Subcutaneous abdominal adipose tissue (tissue), 5 donors: ENCODE measurements around the gene BANP.

Experiments used
- H3K27ac ChIP-seq: one replicate; pipeline ENCODE4 v1.7.0; 2013; ENCODE audit warnings: low read depth, mild to moderate bottlenecking, inconsistent platforms, low read length, moderate library complexity
- H3K27me3 ChIP-seq, 5 donors: one replicate each; pipeline ENCODE4 v1.7.0; 2013; ENCODE audit warnings: low read length in 5 of 5, inconsistent platforms in 1 of 5; ENCODE audit not compliant: control insufficient read depth in 5 of 5, insufficient read depth in 4 of 5
- H3K36me3 ChIP-seq, 5 donors: one replicate each; pipeline ENCODE4 v1.7.0; 2013; ENCODE audit warnings: low read length in 5 of 5; ENCODE audit not compliant: control insufficient read depth in 5 of 5, insufficient read depth in 5 of 5
- H3K4me1 ChIP-seq, 5 donors: one replicate each; pipeline ENCODE4 v1.7.0; 2013; ENCODE audit warnings: low read length in 5 of 5, mild to moderate bottlenecking in 3 of 5, moderate library complexity in 1 of 5; ENCODE audit not compliant: control insufficient read depth in 5 of 5, insufficient read depth in 5 of 5
- H3K4me3 ChIP-seq, 5 donors: one replicate each; pipeline ENCODE4 v1.7.0; 2013; ENCODE audit warnings: low read length in 5 of 5, low read depth in 1 of 5
- H3K9ac ChIP-seq, 5 donors: one replicate each; pipeline ENCODE4 v1.7.0; 2013; ENCODE audit warnings: low read length in 5 of 5, mild to moderate bottlenecking in 4 of 5, moderate library complexity in 3 of 5
- H3K9me3 ChIP-seq, 5 donors: one replicate each; pipeline ENCODE4 v1.7.0; 2013; ENCODE audit warnings: low read length in 5 of 5; ENCODE audit not compliant: control insufficient read depth in 5 of 5
- donor health status: healthy.
- donor health status: healthy.
- donor health status: healthy.
- donor health status: healthy.
- donor health status: healthy.

Gene BANP

DNA sequence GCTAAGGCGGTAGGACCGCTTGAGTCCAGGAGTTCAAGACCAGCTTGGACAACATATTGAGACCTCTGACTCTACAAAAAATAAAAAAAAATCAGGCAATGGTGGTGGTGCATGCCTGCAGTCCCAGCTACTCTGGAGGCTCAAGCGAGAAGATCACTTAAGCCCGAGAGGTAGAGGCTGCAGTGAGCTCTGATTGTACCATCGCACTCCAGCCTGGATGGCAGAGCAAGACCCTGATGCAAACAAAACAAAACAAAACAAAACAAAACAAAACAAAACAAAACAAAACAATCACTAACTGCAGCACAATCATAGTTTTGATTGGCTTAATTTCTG, 2.5 kb upstream of the BANP start:
- H3K4me3 ChIP-seq: no peak overlapping the region
- peaks cover 2 to 39% (median 35%) of the 10 kb centered on the region in 5 donors for H3K4me1 ChIP-seq
- H3K9me3 ChIP-seq: no peaks in the 10 kb centered on the region
- H3K27me3 ChIP-seq: no peaks in the 10 kb centered on the region
- peaks cover 0 to 2% (median 0%) of the 10 kb centered on the region in 5 donors for H3K36me3 ChIP-seq
- peak overlapping the region; percentile 17 for H3K27ac ChIP-seq
- H3K9ac ChIP-seq: no peak overlapping the region

DNA sequence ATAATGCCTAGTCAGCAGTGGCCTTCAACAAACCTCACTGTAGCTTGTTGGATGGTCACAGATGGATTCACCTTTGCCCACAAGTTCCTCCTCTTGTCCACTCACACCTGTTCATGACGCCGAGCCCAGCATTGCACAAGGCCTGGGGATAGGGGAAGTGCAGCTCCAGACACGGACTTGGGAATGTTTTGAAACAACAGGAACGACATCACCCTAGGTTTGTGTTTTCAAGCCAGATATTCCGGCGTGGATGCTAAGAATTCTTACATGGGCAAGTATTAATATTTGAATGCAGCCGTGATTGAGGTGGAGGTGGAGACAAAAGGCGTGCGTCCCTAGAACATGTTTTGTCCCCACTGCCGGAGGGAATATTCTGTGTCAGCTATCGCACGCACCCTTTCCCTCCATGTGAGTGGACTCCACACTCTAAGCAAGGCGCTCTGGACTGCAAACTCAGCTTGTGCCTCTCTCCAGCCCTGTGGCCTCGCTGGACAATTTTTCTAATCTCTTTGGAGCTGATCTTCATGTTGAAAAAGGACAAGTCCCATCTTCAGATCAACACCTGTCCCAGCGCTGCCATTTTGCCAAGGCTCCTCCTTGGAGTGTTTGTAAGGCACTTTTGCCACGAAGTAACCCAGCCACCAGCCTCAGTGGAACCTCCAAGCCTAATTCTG, 2.0 kb upstream of the BANP start:
- no peak overlapping the region for H3K9ac ChIP-seq
- no peaks in the 10 kb centered on the region for H3K27me3 ChIP-seq
- peaks cover 0 to 6% (median 0%) of the 10 kb centered on the region in 5 donors for H3K36me3 ChIP-seq
- H3K9me3 ChIP-seq: no peaks in the 10 kb centered on the region
- no peak overlapping the region for H3K27ac ChIP-seq
- H3K4me3 ChIP-seq: no peak overlapping the region
- H3K4me1 ChIP-seq: peaks cover 2 to 44% (median 40%) of the 10 kb centered on the region in 5 donors

DNA sequence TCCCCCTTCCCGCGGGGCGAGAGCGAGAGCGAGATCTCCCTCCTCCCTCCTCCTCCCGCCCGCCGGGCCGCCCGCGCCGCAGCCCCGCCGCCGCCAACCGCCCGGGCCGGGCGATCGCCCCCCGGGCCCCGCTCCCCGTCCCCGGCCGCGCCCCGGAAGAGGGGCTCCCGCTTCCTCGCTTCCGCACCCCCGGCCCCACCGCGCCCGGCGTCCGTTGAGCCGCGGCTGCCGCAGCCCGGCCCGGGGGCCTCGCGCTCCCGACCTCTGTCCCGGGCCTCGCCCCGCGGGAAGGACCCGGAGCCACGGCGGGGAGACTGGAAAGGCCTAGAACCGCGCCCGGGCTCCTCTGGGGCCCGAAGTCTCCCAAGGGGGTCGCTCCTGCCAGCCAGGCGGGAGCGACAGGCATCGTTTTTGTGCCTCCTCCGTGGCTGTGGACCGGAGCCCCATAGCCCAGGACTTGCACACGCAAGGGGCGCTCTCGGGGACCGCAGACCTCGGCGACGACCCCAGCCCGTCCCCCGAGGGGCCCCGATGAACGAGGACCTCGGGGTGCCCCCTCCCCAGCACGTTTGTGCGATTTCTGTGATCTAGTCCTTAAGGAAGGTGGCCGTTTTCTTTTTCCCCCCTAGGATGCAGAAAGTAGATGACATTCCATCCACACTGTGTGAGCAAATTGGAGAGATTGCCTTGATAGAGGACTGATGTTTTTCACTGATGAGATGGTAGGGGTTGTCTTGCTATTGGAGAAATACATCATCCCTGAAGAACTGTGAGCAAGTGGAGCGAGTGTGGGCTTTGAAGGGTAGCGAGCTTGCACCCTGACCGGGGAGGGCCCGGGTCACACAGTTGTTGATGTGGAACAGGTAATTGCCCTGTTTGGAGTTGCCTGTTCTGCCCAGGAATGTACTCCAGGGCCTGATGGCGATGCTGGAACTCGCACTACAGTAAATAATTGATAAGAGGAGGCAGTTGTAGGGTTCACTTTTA, 611 bp downstream of the BANP start:
- peak overlapping the region; percentile 92 for H3K27ac ChIP-seq
- peak overlapping the region; percentile 61 to 95 (median 91) for H3K4me3 ChIP-seq
- peak overlapping the region; percentile 84 to 96 (median 93) for H3K9ac ChIP-seq
- H3K36me3 ChIP-seq: peaks cover 0 to 6% (median under 1%) of the 10 kb centered on the region in 5 donors
- peaks cover 14 to 60% (median 55%) of the 10 kb centered on the region in 5 donors for H3K4me1 ChIP-seq
- H3K27me3 ChIP-seq: no peaks in the 10 kb centered on the region
- H3K9me3 ChIP-seq: no peaks in the 10 kb centered on the region

GRCh38 chr16:87952751-87953150, 1.5 kb downstream of the BANP start:
- Histone ChIP-seq H3K27ac (peak overlapping the region; percentile 92), H3K4me3 (peak overlapping the region in 3 of 5 donors; percentile 74 to 95 (median 91)), H3K36me3 (peaks cover 0 to 12% (median 6%) of the 10 kb centered on the region in 5 donors), H3K9ac (peak overlapping the region in 2 of 5 donors; percentile 93 to 95), H3K27me3 (no peaks in the 10 kb centered on the region), H3K9me3 (no peaks in the 10 kb centered on the region), H3K4me1 (peaks cover 17 to 68% (median 60%) of the 10 kb centered on the region in 5 donors)

DNA sequence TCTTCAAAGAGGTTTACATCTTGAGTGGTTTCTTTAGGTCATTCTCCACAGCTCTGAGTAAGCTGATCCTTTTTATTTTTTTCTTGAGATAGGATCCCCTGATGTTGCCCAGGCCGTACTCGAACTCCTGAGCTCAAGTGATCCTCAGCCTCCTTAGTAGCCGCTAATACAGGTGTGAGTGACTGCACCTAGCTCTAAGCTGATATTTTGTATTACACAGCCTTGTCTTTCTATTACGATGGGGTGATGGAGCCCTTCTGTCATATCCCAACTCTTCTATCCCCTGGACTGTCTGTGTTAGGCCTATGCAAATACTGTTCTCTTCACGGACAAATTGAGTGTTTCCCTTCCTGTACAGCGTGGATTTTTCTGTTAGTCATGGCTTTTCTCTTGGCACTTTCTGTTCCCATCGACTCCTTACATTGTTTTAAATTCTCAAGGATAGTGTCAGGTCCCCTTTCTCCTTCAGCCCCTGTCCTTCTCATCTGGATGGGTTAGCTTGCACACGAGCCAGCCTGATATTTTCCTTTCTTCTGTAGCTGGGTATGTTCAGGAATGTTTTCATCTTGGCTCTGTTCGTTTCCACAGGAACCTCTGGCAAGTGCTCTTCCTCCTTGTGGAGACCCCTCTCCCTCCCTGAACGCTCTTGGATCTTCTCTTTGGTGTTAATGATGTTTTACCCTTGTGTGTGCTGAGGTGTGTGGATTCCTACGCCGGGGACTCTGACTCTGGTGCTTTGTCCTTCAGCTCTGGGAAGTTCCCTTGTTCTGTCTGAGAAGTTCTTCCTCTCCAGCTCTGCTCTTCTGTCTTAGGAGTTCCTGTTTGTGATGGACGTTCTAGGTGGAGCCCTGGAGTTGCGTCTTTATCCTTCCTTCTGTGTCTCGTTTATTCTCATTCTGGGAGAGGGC, 2.3 kb downstream of the BANP start:
- Histone ChIP-seq H3K36me3 (peaks cover 0 to 12% (median 6%) of the 10 kb centered on the region in 5 donors), H3K9me3 (no peaks in the 10 kb centered on the region), H3K27ac (peak overlapping the region; percentile 92), H3K4me1 (peaks cover 17 to 76% (median 60%) of the 10 kb centered on the region in 5 donors), H3K9ac (peak overlapping the region; percentile 12 to 65 (median 50)), H3K4me3 (peak overlapping the region in 2 of 5 donors; percentile 19 to 24), H3K27me3 (no peaks in the 10 kb centered on the region)

GRCh38 chr16:87954361-87954760, 3.1 kb downstream of the BANP start:
- Histone ChIP-seq H3K4me3 (no peak overlapping the region), H3K27ac (peak overlapping the region; percentile 92), H3K9ac (peak overlapping the region in 3 of 5 donors; percentile 12 to 50 (median 13)), H3K27me3 (no peaks in the 10 kb centered on the region), H3K9me3 (no peaks in the 10 kb centered on the region), H3K4me1 (peaks cover 17 to 83% (median 60%) of the 10 kb centered on the region in 5 donors), H3K36me3 (peaks cover 0 to 12% (median 6%) of the 10 kb centered on the region in 5 donors)

GRCh38 chr16:87954826-87955225, 3.6 kb downstream of the BANP start:
- Histone ChIP-seq H3K4me3 (peak overlapping the region in 1 of 5 donors; percentile 13), H3K4me1 (peaks cover 17 to 88% (median 60%) of the 10 kb centered on the region in 5 donors)

DNA sequence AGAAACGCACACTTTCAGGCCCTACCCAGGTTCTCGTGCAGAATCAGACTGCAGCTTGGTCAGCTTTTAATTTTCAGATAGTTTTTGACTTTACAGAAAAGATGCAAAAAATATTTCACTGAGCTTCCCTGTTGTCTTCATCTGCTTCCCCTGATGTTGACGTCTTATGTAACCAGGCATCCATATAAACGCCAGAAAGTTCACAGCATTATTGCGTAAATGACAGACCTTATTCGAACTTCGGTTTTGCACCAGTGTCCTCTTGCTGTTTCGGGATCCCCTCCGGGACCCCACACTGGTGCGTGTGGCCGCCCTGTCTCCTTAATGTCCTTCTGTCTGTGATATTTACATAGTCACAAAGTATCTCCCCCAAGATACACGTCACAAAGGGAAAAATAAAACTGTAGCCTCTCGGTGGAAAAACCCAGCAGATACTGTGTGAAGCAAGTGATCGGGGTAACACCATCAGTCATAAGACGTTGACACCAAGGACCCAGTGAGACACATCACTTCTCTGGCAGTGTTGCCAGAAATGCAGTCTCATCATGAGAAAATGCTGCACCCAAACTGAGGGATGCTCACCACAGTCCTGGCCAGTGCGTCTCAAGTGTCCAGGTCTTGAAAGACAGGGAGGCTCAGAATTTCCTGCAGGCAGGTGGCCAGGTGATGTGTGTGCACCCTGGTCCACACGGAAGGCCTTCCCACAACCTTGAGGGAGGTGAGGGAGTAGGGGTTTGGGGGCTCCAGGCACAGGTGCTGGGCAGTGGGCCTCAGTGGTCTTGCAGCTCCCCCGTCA, 4.3 kb downstream of the BANP start:
- H3K9me3 ChIP-seq: no peaks in the 10 kb centered on the region
- H3K27ac ChIP-seq: peak overlapping the region; percentile 92
- peaks cover 17 to 86% (median 55%) of the 10 kb centered on the region in 5 donors for H3K4me1 ChIP-seq
- H3K27me3 ChIP-seq: no peaks in the 10 kb centered on the region
- peak overlapping the region in 2 of 5 donors; percentile 13 to 23 for H3K4me3 ChIP-seq
- peaks cover 0 to 12% (median 6%) of the 10 kb centered on the region in 5 donors for H3K36me3 ChIP-seq
- H3K9ac ChIP-seq: peak overlapping the region in 2 of 5 donors; percentile 4 to 32

More at GRCh38 chr16:87954826-87955225, 3.6 kb downstream of the BANP start:
- H3K36me3 ChIP-seq: peaks cover 0 to 12% (median 6%) of the 10 kb centered on the region in 5 donors
- no peaks in the 10 kb centered on the region for H3K27me3 ChIP-seq
- peak overlapping the region in 1 of 5 donors; percentile 32 for H3K9ac ChIP-seq
- no peaks in the 10 kb centered on the region for H3K9me3 ChIP-seq
- H3K27ac ChIP-seq: peak overlapping the region; percentile 92

GRCh38 chr16:87956098-87956364, 4.8 kb downstream of the BANP start:
- H3K9ac ChIP-seq: peak overlapping the region in 1 of 5 donors; percentile 4
- no peaks in the 10 kb centered on the region for H3K27me3 ChIP-seq
- peaks cover 0 to 12% (median 6%) of the 10 kb centered on the region in 5 donors for H3K36me3 ChIP-seq
- H3K9me3 ChIP-seq: no peaks in the 10 kb centered on the region
- H3K4me1 ChIP-seq: peaks cover 17 to 81% (median 55%) of the 10 kb centered on the region in 5 donors
- H3K4me3 ChIP-seq: peak overlapping the region in 1 of 5 donors; percentile 13
- peak overlapping the region; percentile 92 for H3K27ac ChIP-seq
